Stimulated activated CD4-positive, alpha-beta T cell treated with anti-CD3 and anti-CD28 coated beads, Interleukin-2, amount 100 ng/mL, for 24 hours (primary cell): ENCODE data around the gene CACNA1D.

Experiments
- DNase-seq, 2 donors: peaks; one replicate each; pipeline ENCODE4 v3.0.0-alpha.2; 2020

The CACNA1D gene

DNA sequence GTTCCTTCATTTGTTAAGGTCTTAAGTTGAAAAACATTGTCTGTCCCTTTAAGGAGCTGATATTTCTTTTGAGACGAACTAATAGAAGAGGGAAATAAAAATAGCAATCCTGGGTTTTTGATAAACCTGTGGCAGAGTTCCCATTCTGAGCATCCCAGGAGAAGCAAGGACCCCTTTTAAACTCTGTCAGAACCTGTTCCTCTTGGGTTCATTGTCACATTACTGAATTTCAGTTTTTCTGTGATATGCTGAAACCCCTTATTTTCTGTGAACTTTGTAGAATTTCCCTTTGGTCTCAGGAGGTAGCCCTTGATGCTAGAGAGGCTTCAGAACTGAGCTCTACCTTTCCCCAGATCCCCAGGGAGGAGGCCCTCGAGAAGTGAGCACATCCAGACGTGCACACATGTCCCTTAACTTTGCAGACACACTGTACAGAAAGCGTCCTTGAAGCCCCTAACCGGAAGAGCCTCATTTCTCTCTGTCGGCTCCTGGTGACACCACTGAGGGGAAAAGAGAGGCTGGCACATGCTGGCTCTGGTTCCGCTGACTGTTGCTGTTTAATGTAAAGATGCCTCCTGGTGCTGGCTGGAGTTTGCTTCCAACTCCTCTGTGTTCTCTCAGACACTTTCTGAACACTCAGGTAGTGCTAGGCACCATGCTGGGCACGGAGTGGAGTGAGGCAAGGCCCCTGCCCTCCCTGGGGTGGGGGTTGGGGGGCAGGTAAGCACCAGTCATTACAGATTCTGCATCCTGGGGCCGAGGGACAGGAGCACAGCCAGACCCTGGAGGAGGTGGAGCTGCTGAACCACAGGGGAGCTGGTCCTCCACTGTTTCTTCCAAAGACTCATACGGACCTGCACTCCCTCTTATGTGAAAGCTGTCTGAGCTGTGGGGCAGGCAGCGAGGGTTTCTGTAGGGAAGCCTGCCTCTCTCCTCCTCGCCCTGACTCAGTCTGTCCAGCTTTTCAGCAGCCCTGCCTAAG, 274.4 kb downstream of the CACNA1D start:
- DNase-seq = no peak

DNA sequence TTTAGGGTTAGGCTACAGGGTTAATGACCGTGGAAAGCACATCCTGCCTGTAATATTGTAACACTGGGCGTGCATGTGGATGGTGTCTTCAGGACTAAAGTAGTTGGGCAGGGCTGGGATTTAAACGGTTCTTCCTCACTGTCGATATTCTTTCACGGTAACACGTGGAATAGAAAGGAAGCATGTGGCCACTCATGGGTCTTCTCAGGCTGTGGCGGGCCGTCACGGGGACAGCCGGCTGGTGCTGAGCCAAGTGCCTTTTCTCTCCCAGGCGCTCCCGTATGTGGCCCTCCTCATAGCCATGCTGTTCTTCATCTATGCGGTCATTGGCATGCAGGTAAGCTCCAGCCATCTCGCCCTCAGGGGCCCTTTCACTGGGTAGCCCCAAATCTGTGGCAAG, 278.2 kb downstream of the CACNA1D start:
- no peak for DNase-seq

DNA sequence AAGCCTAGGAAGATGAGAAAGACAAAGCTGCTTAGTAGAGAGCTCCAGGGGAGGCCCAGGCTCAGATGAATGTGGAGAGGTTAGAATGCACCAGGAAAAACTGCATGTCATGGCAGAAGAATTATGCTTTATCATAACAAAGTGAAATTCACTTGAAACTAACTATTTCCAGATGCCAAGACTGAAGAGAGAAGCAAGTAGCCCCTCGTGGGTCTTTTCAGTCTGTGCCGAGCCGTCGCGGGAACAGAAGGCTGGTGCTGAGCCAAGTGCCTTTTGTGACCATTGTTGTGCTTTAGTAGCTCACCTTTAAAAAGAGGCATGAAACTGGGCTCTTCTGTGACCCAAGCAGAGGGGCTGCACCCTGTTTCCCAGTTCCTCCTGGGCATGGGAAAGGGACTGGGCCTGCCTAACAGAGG, 278.6 kb downstream of the CACNA1D start:
- DNase-seq = no peak

DNA sequence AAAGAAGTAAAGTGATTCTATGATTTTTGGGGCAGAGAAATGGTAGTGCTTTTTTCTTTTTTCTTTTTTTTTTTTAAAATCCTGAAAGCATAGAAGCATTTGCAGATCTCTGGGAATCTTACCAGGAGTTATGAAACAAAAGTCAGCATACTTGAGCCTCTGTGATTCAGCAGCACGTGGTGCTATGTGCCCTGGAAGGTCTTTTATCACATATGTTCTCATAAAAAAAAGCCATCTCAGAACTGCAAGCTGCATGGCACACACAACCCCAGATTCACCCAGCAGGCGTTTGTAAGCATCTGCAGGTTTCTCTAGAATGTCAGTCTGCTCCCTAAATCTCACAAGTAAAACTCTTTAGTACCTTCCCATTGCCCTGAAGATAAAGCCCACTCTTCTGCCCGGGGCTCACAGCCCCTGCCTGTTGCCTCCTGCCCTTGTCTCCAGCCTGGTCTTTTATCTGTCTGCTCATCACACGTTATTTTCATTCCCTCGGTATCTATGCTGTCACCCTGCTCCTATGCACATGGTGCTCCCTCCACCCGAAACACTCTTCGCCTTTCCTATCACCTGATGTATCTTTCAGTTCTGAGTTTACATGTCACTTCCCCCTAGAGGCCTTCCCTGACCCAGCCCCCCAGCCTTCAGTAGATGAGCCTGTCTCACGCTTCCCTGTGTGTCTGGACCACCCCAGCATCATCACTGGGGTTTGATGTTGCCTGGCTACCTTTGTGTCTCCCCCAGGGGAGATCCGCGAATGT, 279.4 kb downstream of the CACNA1D start:
- no peak for DNase-seq

DNA sequence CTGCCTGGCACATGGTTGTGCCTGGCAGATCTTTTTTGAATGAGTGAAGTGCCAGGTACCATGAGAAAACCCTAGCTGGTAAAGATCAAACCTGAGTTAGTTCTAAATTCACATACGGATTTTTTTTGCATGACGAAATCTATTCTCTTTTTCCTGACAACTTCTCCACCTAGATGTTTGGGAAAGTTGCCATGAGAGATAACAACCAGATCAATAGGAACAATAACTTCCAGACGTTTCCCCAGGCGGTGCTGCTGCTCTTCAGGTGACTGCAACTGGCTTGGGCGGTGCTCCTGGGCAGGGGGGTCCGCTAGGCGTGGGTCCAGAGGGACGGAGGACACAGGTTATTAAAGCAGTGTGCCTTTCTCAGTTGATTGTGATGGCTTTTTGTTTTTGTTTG, 280.0 kb downstream of the CACNA1D start:
- no peak for DNase-seq

DNA sequence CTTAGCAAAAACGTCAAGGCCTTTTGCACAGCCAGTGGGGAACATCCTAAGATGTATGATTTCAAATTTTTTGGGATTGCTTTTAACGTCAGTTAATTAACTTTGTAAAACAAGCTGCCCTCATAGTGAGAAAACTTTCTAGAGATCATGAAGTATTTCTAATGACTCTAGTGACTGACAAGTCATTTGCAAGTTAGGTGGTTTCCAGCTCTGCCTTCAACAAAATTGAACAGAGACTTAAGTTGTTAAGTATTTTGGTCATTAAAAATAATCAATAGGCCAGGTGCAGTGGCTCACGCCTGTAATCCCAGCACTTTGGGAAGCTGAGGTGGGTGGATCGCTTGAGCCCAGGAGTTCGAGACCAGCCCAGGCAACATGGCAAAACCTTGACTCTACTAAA, 280.6 kb downstream of the CACNA1D start:
- DNase-seq = no peak

DNA sequence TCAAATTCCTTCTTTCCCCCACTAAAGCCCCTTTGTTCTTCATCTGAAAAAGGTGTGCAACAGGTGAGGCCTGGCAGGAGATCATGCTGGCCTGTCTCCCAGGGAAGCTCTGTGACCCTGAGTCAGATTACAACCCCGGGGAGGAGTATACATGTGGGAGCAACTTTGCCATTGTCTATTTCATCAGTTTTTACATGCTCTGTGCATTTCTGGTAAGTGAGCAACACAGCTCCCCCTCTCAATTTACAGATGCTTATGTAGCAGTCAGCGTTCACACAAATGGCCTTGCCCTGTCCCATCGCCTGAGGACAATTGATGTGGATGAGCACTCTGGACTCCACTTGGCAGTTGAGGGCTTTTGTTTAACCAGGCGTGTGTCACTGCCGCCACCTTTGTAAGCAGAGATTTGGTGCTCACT, 281.4 kb downstream of the CACNA1D start:
- no peak for DNase-seq

DNA sequence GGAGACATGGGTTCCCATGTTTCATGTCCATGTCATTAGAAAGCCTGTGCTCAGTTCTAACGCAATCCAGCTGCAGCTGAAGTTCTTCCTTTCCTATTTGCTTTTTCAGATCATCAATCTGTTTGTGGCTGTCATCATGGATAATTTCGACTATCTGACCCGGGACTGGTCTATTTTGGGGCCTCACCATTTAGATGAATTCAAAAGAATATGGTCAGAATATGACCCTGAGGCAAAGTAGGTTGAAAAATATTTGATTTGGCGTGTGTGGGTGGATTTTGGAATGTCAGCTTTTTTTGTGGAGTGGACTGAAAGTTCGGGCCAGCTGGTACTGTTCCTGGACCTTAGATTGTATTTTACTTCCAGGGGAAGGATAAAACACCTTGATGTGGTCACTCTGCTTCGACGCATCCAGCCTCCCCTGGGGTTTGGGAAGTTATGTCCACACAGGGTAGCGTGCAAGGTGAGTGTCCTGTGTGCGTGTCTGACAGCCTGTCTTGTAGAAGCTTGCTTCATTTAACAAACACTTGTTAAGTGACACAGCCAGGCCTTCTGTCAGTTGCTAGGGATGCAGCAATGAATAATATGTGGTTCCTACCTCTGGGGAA, 282.2 kb downstream of the CACNA1D start:
- DNase-seq = no peak

DNA sequence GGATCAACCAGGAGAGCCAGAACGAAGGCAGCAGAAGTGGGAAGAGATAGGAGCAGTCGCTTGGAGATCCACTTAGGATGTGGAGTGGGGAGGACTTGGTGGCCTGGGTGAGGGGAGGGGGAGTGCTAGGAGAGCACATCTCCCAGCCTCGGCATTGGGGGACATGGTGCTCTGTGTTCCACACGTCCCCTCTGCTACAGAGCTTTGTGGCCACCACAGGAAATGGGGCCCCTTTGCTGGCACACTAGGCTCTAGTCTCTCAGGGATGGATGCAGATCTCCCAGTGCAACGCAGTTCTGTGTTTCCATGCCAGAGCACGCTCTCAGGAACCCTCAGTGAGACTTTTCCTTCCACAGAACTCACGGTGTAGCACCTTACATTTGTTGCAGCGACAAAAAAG, 283.1 kb downstream of the CACNA1D start:
- no peak for DNase-seq

DNA sequence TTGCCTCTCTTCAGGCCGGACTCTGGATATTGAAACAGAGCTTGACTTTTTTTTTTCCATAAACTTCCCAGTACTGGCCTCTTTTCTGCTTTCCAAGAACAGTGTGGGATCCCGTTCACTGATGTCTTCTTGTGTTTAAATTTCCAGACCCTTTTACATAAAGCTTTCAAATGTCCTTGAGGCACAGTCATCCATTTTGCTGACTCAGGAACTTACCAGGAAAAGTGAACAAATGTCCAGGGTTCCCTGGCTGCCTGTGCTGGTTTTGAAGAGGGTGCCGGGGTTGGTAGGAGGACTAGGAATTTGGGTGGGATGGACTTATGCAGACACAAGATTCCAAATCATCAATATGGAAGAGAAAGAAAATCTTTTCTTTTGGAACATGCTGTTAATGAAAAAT, 283.7 kb downstream of the CACNA1D start:
- no peak for DNase-seq

DNA sequence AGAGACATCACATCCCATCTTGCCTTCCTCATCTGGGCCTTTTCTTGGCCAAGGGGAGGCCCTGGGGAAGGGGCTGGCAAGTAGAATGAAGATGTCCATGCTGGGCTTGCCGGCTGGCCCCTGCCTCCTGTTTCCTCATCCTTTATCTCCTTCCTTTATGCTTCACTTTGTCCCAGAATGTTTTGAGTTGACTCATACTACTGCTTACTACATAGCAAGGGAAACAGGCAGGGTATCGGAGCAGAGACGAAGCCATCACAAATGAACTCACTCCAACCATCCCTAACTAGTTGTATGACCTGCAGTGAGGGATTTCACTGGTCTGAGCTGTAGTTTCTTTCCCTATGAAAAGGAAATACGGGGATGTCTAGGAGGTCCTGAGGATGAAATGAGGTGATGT, 285.8 kb downstream of the CACNA1D start:
- no peak for DNase-seq

DNA sequence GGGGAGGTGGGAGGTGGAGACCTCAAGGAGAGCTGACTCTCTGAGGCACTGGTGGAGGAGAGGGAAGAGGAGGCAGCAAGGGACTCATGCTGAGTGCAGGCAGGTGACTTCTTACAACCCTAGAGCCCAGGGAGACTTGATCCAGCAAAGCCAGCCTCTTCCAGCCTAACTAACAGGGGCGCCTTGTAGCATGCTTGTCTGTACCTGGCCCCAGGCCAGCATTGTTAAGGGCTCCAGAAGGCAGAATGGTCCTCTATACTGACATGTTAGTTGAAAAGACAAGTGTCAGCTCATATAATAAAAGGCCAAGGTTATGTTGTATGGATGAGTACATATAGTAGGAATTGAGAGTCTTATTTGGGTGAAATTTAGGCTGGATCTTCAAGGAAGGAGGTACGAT, 286.4 kb downstream of the CACNA1D start:
- DNase-seq = no peak

DNA sequence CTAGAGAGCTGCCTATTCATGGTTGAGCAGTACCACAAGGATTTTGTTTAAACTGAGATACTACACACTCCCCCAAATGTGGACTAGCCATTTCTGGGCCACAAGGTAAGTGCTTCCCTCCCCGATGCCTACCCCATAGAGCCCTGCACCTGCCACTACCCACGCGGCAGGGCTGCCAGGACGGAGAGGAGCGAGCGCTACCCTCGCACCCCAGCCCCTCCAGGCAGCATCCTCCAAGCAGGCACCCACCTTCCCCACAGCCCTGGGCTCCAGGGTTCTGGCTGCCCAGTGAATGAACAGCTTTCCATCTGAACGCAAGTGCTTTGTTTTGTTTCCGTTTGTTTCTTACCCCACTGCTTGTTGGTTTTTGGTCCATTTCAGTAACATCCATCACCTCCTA, 292.6 kb downstream of the CACNA1D start:
- DNase-seq = no peak

DNA sequence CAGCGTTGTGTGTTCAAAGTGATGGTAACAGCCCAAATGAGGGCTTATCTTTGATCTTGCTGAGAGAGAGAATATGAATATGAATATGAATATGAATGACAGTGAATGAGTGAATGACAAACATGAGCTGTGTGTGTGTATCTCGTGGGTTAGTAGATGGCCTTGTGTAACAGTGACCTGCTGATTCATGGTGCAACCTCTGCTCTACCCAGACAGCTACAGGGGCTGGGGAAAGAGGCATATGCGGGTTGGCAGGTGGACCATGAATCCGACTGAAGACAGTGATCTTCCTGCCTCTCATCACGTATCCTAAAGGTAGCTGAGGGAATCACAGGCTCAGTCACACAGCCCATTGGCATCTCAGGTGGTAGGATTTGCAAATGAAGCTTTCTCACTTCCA, 293.6 kb downstream of the CACNA1D start:
- DNase-seq = no peak

DNA sequence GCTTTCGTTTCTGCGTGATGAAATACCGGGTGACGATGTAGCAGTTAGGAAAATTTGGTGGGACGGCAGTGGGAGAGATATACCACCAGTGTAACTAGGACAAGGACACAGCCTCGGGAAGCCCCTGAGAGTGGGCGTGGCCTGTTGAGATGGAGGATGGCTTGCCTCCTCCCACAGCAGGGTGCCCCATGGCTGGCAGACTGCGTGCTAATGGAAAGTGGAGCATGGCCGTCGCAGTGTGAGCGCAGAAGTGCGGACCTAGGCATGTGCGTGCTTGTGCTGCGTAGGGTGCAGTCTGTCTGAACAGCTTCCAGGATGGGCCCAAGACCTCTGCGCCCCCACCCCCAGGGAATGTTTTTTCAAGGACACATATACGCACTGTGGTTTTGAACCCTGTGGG, 295.0 kb downstream of the CACNA1D start:
- no peak for DNase-seq

DNA sequence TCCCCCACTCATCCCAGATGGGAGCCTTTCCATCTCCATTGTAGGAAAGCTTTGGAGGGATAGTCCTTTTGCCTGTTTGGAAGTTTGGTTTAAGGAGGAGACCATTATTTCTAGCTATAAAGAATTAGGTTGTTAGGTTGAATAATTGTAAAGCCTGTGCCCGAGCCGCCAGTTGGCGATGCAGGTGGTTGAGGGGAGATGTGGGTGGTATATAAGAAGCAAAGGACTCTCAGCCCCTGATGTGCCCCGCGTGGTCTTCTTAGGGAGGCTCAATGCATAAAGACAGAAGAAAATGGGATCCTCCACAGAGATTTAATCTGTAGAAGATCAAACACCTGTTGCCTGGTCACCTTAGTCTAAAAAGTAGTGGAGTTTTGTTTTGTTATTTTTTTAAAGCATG, 296.1 kb downstream of the CACNA1D start:
- DNase-seq = no peak

DNA sequence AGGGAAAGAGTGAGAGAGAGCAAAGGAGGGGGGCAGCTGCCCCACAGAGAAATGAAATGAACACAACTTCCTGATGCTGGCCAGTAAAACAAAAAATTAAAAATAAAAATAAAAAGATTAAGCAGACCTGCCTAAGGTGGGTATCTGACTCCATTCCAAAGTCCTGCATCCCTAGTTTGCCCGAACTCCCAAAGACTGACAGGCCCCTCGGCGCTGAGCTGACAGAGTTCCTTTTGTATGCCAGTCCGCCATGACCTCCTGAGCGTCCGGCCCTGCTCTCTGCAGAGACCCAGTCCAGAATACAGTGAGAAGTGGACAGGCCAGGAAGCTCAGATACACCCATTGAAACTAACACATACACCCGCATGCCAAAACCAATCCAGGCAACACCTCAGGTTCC, 296.9 kb downstream of the CACNA1D start:
- DNase-seq = no peak

DNA sequence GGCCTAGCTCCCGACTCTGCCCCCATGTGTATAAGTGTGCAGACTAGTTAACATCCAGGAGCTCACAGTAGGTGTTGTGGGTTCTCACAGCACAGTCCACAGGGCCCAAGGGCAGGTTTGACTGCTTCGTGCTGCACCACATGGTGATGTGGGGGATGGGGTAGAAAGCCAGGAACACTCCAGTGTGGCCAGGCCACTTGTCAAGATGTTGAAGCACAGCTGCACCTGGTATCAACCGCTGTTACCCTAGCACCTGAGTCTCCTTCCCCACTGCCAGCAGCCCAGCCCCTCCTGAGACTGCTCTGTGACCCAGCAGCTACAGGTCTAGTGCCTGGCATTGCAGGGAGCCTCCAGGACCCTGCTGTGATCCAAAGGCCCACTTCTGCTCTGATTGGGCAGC, 298.5 kb downstream of the CACNA1D start:
- DNase-seq = no peak

DNA sequence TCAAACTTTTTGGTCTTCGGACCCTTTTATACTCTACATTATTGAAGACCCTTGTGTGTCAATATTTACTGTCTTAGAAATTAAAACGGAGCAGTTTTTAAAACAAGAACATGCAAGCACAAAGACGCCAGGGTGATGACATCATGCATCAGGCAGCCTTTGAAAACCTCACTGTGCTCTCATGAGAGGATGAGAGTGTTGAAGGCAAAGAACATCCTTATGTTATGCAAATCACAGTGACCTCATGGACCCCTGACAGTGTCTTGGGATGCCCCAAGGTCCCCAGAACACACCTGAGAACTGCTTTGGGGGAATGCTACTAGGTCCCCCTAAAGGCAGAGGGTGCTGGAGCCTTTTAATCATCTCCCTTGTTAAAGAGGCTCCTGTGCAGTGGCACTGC, 300.2 kb downstream of the CACNA1D start:
- no peak for DNase-seq

DNA sequence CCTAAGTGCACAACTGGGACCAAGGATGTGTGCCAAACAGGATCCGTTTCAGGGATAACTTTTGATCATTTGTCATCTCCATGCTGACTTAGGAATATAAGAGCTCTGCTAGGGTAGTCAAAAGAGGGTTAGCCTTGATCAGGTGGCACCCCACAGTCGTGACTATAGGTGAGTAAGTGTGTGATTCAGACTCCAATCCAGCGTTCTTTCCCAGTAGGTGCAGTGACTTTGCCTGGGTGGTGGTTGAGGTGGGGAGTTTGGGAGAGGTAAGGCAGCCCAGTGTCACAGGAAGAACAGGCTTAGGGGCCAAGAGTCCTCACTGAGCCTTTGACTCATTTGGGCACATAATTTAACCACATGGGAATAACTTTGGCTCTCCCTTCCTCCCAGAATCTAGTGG, 300.8 kb downstream of the CACNA1D start:
- no peak for DNase-seq

DNA sequence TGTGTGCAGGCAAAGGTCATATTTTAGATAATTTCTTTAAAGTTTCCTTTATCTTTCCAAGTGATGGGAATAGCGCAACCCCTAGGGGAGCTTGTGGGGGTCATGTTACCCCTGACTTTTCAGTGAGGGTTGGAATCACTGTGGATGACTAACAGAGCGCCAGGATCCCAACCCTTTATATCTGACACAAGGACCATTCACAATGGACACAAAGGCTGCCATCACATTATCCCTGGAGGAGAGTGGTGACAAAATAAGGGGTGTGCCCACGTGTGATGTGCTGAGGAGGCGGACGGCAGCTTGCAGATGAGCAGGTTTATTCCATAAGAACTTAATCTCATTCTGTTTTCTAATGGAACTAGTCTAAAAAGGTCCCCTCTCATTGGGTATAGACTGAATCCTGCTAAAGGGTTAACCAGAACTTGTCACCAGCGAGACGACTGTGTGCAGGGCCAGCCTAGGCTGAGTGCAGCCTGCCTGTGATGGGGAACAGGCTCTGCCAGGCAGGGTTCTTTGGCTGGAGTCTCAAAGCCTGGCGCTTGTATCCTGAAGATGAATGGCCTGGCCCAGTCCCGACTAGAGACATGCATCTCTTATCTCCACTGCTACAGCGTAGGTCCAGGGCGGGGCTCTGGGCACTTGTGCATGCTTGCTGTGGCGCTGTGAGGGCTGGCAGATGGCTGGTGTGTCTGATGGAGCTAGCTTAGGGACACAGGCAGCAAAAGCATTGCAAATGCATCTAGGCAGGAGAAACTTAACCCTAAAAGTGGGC, 301.6 kb downstream of the CACNA1D start:
- no peak for DNase-seq

DNA sequence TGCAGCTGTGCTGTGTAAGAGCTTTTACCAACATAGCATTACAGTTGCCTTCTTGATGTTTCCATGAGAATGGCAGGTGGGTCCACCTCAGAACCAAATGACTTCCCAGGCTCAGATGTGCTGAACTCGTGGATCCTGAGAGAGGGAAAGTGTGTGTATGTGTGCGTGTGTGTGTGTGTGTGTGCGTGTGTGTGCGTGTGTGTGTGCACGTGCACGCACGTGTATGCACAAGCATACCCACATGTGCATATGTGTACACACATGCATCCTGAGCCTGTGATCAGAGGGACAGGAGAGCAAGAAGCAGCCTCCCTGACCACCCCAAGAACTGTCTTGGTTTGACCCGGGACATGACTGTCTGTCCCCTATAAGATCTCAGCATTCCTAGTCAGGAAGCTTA, 303.7 kb downstream of the CACNA1D start:
- no peak for DNase-seq

DNA sequence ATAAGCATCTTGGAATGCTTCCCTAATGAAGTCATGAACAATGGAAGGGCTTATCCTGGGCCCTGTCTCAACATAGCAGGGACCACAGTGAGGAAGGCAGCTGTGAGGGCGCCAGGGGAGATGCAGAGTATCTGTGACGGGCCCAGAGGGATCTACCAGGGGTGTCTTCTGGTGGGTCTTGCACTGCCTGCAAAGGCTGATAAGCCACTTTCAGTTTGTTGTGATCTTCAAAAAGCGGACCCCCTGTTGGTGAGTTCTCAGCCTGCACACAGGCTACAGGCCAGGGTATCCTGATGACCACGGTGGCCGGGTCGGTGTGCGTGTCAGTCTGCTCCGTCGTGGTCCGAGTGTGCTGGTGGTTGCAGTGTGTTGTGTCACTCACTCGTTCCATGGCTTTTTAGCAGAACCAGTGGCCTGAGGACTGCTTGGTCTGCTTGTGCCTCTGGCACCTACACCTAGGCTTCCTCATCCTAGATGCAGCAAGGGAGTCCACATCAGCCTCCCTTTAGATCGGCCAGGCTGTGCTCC, 305.0 kb downstream of the CACNA1D start:
- no peak for DNase-seq
